H1 (cell line): Measurements from ENCODE around the gene KIFC1. TPM values are rescaled to one million over a fixed set of nuclear protein-coding genes. Genes with fewer than 3 reads are reported as not detected.

Experiments used
- KDM1A ChIP-seq: fragments of 200-600, 300-600 bp; sonication (generic); IDR thresholded peaks from 2 replicates; pipeline ENCODE4 v1.7.1; 2016; ENCODE audit warnings: mild to moderate bottlenecking, low read length, borderline replicate concordance
- polyA plus RNA-seq, 7 experiments: library from polyadenylated mRNA; depleted of rRNA in 3 of 7; stranded (reverse) in 5 of 7; unstranded in 2 of 7; fragments of >200 nt in 5 of 7; fragments of 200-250 nt in 2 of 7; gene quantifications; 1 replicate in 5 of 7; 2 replicates in 1 of 7; 4 replicates in 1 of 7; pipeline versions ENCODE4 v1.2.1 to v1.2.3, GENCODE V29; 2011 to 2013; ENCODE audit warnings: missing spikeins in 2 of 7, mixed read lengths in 2 of 7
- total RNA-seq: library from RNA; stranded (reverse); fragmentation: NEBNext Ultra II Directional; extraction: Animal tissue kit (Norgen Biotek cat#: 25700); gene quantifications from 2 replicates; pipeline ENCODE4 v1.2.1, GENCODE V29; 2021

KIFC1 gene
- total and polyA plus RNA-seq, 2 of the 8 experiments (the other 6 are each of a cell fraction or from before 2014, with no cell fraction given) = 46.6 to 64.3 TPM

- no peak for TF ChIP-seq KDM1A
Measured at GRCh38 chr6:33347816-33348215, 43.8 kb upstream of the KIFC1 start (continued).
